Measurements from ENCODE around the gene TICRR.

- TF ChIP-seq CTCF (IDR thresholded peaks at IDR 0.05) (no peak), POLR2A (IDR thresholded peaks at IDR 0.05) (no peak)
Measured at GRCh38 chr15:89628806-89629715, 53.8 kb downstream of the TICRR start.
